NCI-H1092 (cell line): ENCODE results near the gene GRM5.
A peak's percentile ranks its signal among the peaks of the same experiment; 100 is the strongest.

ENCODE experiments used
- DNase-seq: peaks from one replicate; lab custom pipeline; 2025; lab: John Stamatoyannopoulos, UW

Gene GRM5

GRCh38 chr11:88618327-88619070 is 447.3 kb downstream of the GRM5 start:
- no peak for DNase-seq

GRCh38 chr11:88617226-88617625 is 448.6 kb downstream of the GRM5 start:
- DNase-seq: no peak

- no peak for DNase-seq
Observed at GRCh38 chr11:88604260-88604659, 461.5 kb downstream of the GRM5 start.

- no peak for DNase-seq
Observed at GRCh38 chr11:88603091-88603867, 462.5 kb downstream of the GRM5 start.

GRCh38 chr11:88597387-88597786 is 468.4 kb downstream of the GRM5 start:
- DNase-seq: no peak

- no peak for DNase-seq
Observed at GRCh38 chr11:88596786-88597185, 469.0 kb downstream of the GRM5 start.

GRCh38 chr11:88594274-88594950 is 471.4 kb downstream of the GRM5 start:
- no peak for DNase-seq

- DNase-seq: no peak
Observed at GRCh38 chr11:88590361-88590760, 475.4 kb downstream of the GRM5 start.

GRCh38 chr11:88583251-88583650 is 482.5 kb downstream of the GRM5 start:
- DNase-seq: no peak

GRCh38 chr11:88579466-88579865 is 486.3 kb downstream of the GRM5 start:
- no peak for DNase-seq

GRCh38 chr11:88576741-88577140 is 489.0 kb downstream of the GRM5 start:
- no peak for DNase-seq

- no peak for DNase-seq
Observed at GRCh38 chr11:88575916-88576315, 489.9 kb downstream of the GRM5 start.

GRCh38 chr11:88569342-88569741 is 496.4 kb downstream of the GRM5 start:
- no peak for DNase-seq

GRCh38 chr11:88555829-88556202 is 510.0 kb downstream of the GRM5 start:
- no peak for DNase-seq

GRCh38 chr11:88555018-88555828 is 510.6 kb downstream of the GRM5 start:
- DNase-seq: no peak

- DNase-seq: no peak
Observed at GRCh38 chr11:88553204-88553603, 512.6 kb downstream of the GRM5 start.

- peak; percentile 52 for DNase-seq
Observed at GRCh38 chr11:88552379-88553062, 513.3 kb downstream of the GRM5 start.

- no peak for DNase-seq
Observed at GRCh38 chr11:88544656-88545280, 521.0 kb downstream of the GRM5 start.

GRCh38 chr11:88543902-88544655 is 521.7 kb downstream of the GRM5 start:
- peak; percentile 62 for DNase-seq

- no peak for DNase-seq
Observed at GRCh38 chr11:88541006-88541405, 524.8 kb downstream of the GRM5 start.
